Naive thymus-derived CD8-positive, alpha-beta T cell (primary cell): ENCODE measurements around the gene HDGF. TPM values are rescaled to one million over a fixed set of nuclear protein-coding genes. Genes with fewer than 3 reads are reported as not detected.

ENCODE experiments used
- ATAC-seq, 2 donors: fragments of 150-1000 bp; cut with Tn5 transposase in 1 of 2; sonication (Bioruptor Pico), chemical (Tn5 transposase) in 1 of 2; 1 replicate in 1 of 2; 2 replicates in 1 of 2; pipeline ENCODE4 v1.10.0; 2021; ENCODE audit warnings: mild to moderate bottlenecking in 2 of 2, moderate library complexity in 2 of 2
- POLR2A ChIA-PET: fragments of 350-600 bp; sonication (Branson Sonifier 250); formaldehyde crosslinking; loops from one replicate; lab custom pipeline; 2021; ENCODE audit warnings: antibody characterized with exemption; lab: Charles Lee
- DNase-seq, 10 donors: peaks; one replicate each; pipeline versions ENCODE4 v3.0.0 to v3.0.0-alpha.2; 2020 to 2022
- H3K27ac Mint-ChIP-seq, 10 donors: one replicate each; pipeline ENCODE4 v1.8.0; 2020 to 2022; ENCODE audit warnings: mild to moderate bottlenecking in 10 of 10, mixed read lengths in 10 of 10, moderate library complexity in 4 of 10, inconsistent platforms in 1 of 10
- H3K27me3 Mint-ChIP-seq, 5 donors: one replicate each; pipeline ENCODE4 v1.8.0; 2021 to 2022; ENCODE audit warnings: mixed read lengths in 5 of 5
- H3K36me3 Mint-ChIP-seq, 3 donors: one replicate each; pipeline ENCODE4 v1.8.0; 2020 to 2022; ENCODE audit warnings: mixed read lengths in 3 of 3, mild to moderate bottlenecking in 2 of 3, inconsistent platforms in 1 of 3
- H3K4me1 Mint-ChIP-seq, 4 donors: one replicate each; pipeline ENCODE4 v1.8.0; 2021 to 2022; ENCODE audit warnings: mixed read lengths in 4 of 4
- H3K4me3 Mint-ChIP-seq, 10 donors: one replicate each; pipeline ENCODE4 v1.8.0; 2020 to 2022; ENCODE audit warnings: mild to moderate bottlenecking in 10 of 10, mixed read lengths in 10 of 10, moderate library complexity in 6 of 10, inconsistent platforms in 1 of 10
- H3K9me3 Mint-ChIP-seq, 9 donors: one replicate each; pipeline ENCODE4 v1.8.0; 2020 to 2022; ENCODE audit warnings: mixed read lengths in 9 of 9, mild to moderate bottlenecking in 3 of 9, inconsistent platforms in 1 of 9, moderate library complexity in 1 of 9
- polyA plus RNA-seq, 3 donors: library from polyadenylated mRNA; unstranded; fragments of 300-500 nt; fragmentation: Illumina TruSeq; gene quantifications; one replicate each; pipeline ENCODE4 v1.2.3, GENCODE V29; 2021
- total RNA-seq, 8 experiments: library from RNA in 2 of 8; stranded (reverse) in 2 of 8; gene quantifications; one replicate each; pipeline ENCODE4 v1.2.3 and lab custom pipeline; 2021 to 2026

Gene HDGF
- total and polyA plus RNA-seq, 5 experiments from 2014 or later, result 25.0 to 103 (median 50.1) TPM

DNA sequence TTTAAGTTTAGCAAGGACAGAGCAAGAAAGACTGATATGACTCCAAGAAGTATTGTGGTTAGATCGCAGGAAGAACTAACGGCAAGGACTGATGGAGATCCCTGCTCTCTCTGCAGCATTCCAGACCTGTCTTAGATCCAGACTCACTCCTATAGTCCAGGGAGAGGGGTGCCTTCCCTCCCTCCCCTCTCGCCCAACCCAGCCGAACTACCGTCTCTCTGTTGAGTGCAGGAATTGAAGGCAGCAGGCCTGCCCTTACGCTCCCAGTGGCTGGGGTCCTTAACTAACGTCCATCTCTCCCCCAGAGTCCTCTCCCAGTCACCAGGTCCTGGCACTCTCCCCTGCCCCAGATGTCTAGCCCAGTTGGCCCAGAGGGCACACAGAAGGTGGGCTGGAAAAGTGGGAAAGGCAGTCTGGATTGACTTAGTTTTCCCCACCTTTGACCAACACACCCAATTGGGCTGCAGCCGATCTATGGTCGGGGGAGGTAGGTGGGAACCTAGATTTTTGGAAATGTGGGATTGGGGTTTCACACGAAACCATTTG, 47.2 kb downstream of the HDGF start:
- Mint-ChIP-seq H3K36me3 (no peaks in the 10 kb centered on the region), H3K4me1 (peaks cover 17 to 51% (median 39%) of the 10 kb centered on the region in 4 donors), H3K27ac (peak overlapping the region in 4 of 10 donors; percentile 25 to 89 (median 60)), H3K9me3 (no peaks in the 10 kb centered on the region), H3K4me3 (peak overlapping the region; percentile 22 to 98 (median 52)), H3K27me3 (peaks cover 0 to 26% (median 19%) of the 10 kb centered on the region in 5 donors)
- POLR2A ChIA-PET, result interaction anchor here (0.6 to 4.8 kb wide), 3 partner anchors 10 to 23 kb away, joined by 3 to 33 read pairs (median 3); partner anchors contain the start of genes ISG20L2 and METTL25B
- DNase-seq (no peak), ATAC-seq (no peak)

DNA sequence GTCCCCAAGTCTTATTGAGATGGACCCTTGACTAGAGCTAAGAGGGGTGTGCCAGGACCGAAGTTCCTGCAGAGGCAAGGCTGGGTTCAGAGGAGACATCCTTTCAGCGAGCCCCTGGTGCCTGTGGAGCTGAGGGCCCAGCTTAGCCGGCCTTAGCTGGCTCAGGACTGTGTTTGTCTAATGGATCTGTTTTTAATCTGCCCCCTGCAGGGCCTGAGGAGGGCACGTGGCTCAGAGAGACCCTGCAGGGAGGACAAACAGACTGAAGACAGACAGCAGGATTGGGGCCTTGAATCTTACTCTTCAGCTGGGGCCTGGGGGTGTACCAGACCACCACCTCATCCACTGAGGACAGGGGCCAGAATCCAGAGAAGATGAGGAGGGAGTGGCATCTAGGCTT, 47.7 kb downstream of the HDGF start:
- POLR2A ChIA-PET, result interaction anchor here (4.8 kb wide), 1 partner anchor 24 kb away, joined by 33 read pairs; the partner anchor contains the start of genes ISG20L2 and METTL25B

DNA sequence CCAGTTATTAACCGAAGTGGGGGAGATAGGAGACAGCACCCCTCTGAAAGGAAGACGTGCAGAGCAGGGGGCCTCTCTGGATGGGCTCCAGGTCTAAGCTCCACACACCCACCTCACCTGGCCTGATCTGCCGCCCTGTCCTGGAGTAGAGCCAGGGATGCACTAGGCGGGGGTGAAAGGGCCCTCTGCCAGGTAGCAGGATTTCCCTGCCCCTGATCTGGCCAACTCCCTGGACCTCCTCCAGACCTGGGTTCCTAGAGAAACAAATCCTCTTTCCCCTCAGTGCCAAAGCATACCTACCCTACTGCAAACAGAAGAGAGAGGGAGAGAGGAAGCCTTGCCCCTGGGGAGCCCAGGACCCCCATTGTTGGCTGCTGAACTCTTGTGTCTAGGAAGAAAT, 48.1 kb downstream of the HDGF start:
- Mint-ChIP-seq H3K27me3 (peaks cover 7 to 35% (median 25%) of the 10 kb centered on the region in 5 donors), H3K4me1 (peaks cover 19 to 51% (median 40%) of the 10 kb centered on the region in 4 donors), H3K9me3 (no peaks in the 10 kb centered on the region), H3K27ac (no peak overlapping the region), H3K36me3 (peaks cover 0 to 1% (median 0%) of the 10 kb centered on the region in 3 donors), H3K4me3 (peak overlapping the region in 1 of 10 donors; percentile 34)
- POLR2A ChIA-PET, result interaction anchor here (4.8 kb wide), 1 partner anchor 24 kb away, joined by 33 read pairs; the partner anchor contains the start of genes ISG20L2 and METTL25B
- ATAC-seq (no peak), DNase-seq (no peak)

More for the DNA sequence above, 47.7 kb downstream of the HDGF start:
- Mint-ChIP-seq H3K27ac (no peak overlapping the region), H3K4me3 (peak overlapping the region in 9 of 10 donors; percentile 2 to 98 (median 33)), H3K9me3 (no peaks in the 10 kb centered on the region), H3K36me3 (peaks cover 0 to 1% (median 0%) of the 10 kb centered on the region in 3 donors), H3K4me1 (peaks cover 19 to 51% (median 40%) of the 10 kb centered on the region in 4 donors), H3K27me3 (peaks cover 4 to 31% (median 24%) of the 10 kb centered on the region in 5 donors)
- no peak for ATAC-seq
- DNase-seq, result no peak

DNA sequence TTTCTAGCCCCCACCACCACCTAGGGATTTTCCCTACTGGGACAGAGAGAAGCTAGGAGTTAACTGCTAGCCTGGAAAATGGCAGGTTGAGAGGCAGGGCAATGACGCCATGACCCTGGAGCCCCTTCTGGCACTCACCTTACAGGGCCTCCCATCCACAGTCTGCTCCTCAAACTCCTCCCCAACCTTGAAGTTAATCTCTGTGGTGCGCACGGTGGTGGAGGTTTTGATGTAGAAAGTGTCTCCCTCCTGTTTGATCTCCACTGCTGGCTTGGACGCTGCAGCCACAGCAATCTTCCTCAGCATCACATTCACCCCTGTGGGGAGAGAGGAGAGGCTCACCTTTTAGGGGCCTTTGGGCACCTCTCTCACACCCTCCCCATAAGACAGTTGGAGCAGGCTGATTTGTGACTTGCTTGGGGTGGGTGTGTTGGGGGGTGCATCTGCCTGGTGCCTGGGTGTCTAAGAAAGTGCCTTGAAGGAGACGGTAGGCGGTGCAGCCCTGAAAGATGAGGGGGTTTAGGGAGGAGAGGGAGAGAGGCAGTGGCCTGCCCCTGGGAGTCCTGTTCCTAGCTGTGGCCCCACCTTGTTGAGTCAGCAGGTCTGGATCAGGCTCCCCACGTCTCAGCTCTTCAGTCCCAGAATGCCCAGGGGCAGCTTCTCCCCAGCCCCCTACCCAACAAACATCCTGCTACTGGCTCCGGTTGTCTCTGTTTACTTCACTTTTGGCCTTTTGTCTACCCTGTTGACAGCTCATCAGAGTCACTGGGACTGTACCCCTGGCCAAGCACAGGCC, 50.5 kb downstream of the HDGF start:
- POLR2A ChIA-PET, result interaction anchor here (0.6 to 0.7 kb wide), 2 partner anchors 73 to 117 kb away, joined by 3 to 6 read pairs; no protein-coding TSS in a partner anchor

DNA sequence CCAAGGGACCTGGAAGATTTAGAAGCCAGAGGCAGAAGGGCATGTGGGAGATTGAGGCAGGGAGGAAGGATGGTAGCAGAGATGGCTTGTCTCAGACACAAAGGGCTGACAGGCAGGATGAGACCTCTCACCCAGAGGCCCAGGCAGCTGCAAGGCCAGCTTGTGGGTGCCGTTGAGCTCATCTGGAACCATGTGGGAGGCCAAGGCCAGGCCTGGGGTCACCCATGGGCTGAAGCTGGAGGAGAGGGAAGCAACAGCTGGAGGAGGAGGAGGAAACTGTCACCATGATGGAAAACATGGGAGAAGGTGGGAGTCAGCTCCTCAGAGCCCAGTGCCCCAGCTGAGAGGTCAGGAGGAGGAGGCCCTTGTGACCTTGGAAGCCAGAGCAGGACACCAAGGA, 52.5 kb downstream of the HDGF start:
- no peak overlapping the region for H3K4me3 Mint-ChIP-seq
- peak overlapping the region in 1 of 10 donors; percentile 75 for H3K27ac Mint-ChIP-seq
- H3K36me3 Mint-ChIP-seq, result peaks cover 0 to 1% (median 0%) of the 10 kb centered on the region in 3 donors
- no peaks in the 10 kb centered on the region for H3K9me3 Mint-ChIP-seq
- peaks cover 13 to 58% (median 41%) of the 10 kb centered on the region in 5 donors for H3K27me3 Mint-ChIP-seq
- H3K4me1 Mint-ChIP-seq, result peaks cover 4 to 21% (median 12%) of the 10 kb centered on the region in 4 donors
- ATAC-seq, result no peak
- DNase-seq, result no peak
- POLR2A ChIA-PET, result no interaction called here

More for the DNA sequence above, 50.5 kb downstream of the HDGF start:
- Mint-ChIP-seq H3K4me3 (peak overlapping the region in 2 of 10 donors; percentile 44 to 58), H3K4me1 (peaks cover 11 to 32% (median 25%) of the 10 kb centered on the region in 4 donors), H3K36me3 (peaks cover 0 to 1% (median 0%) of the 10 kb centered on the region in 3 donors), H3K9me3 (no peaks in the 10 kb centered on the region), H3K27me3 (peaks cover 11 to 57% (median 41%) of the 10 kb centered on the region in 5 donors), H3K27ac (peak overlapping the region in 5 of 10 donors; percentile 14 to 82 (median 69))
- peak in 6 of 10 donors; percentile 16 to 56 (median 46) for DNase-seq
- ATAC-seq, result peak; percentile 50 to 88

DNA sequence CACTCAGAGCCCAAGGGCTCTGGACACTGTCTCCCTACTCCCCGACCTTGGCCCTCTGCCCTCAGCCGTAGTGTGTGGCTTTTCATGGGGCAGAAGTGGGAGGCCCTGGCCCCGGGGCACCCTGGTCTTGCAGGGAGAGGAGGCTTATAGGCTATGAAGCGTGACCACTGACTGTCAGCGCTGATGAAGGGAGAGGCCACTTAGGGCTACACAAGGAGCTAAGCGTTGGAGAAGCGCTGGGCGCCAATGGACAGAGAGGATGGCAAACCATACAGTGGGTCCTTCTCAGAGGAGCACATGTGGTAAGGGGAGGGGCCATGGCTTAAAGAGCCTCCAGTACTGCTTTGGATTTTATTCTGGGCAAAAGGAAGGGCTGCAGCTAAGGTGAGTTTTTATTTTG, 54.0 kb downstream of the HDGF start:
- DNase-seq (no peak), ATAC-seq (no peak)
- Mint-ChIP-seq H3K4me3 (no peak overlapping the region), H3K27ac (no peak overlapping the region), H3K36me3 (peaks cover 0 to 1% (median 0%) of the 10 kb centered on the region in 3 donors), H3K4me1 (peaks cover 8 to 34% (median 20%) of the 10 kb centered on the region in 4 donors), H3K9me3 (no peaks in the 10 kb centered on the region), H3K27me3 (peaks cover 17 to 64% (median 42%) of the 10 kb centered on the region in 5 donors)
- POLR2A ChIA-PET, result no interaction called here

DNA sequence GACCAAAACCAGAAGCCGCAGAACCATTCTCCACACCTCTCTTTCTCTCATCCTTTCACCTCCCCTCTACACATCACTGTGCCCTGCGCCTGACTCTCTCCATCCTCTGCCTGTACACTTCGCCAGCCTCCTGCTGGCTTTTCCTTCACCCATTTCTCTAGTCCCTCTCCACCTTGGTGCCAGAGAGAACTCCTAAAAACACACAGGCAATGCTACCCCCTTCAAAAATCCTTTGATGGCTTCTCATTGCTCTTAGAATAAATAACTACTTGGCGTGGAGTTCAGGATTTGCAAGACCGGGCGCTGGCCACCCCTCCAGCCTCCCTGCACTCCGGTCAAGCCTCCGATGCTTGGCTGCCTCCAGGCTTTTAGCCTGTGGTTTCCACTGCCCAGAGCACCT, 54.7 kb downstream of the HDGF start:
- Mint-ChIP-seq H3K9me3 (no peaks in the 10 kb centered on the region), H3K4me3 (no peak overlapping the region), H3K4me1 (peaks cover 14 to 41% (median 27%) of the 10 kb centered on the region in 4 donors), H3K36me3 (peaks cover 0 to 1% (median 0%) of the 10 kb centered on the region in 3 donors), H3K27ac (peak overlapping the region in 1 of 10 donors; percentile 84), H3K27me3 (peaks cover 22 to 71% (median 49%) of the 10 kb centered on the region in 5 donors)
- POLR2A ChIA-PET, result no interaction called here
- peak in 1 of 10 donors; percentile 35 for DNase-seq
- no peak for ATAC-seq

DNA sequence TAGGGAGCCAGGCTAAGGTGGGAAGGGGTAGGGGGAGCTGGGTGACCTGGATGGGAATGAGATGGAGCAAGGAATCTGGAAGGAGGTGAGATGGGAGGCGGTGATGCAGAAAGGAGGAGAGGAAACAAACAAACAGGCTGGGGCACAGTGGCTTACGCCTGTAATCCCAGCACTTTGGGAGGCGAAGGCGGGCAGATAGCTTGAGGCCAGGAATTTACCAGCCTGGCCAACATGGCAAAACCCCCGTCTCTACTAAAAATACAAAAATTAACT, 56.8 kb downstream of the HDGF start:
- peaks cover 13 to 28% (median 23%) of the 10 kb centered on the region in 4 donors for H3K4me1 Mint-ChIP-seq
- no peak overlapping the region for H3K4me3 Mint-ChIP-seq
- peaks cover 27 to 82% (median 62%) of the 10 kb centered on the region in 5 donors for H3K27me3 Mint-ChIP-seq
- POLR2A ChIA-PET, result interaction anchor here (0.6 kb wide), 1 partner anchor 76 kb away, joined by 4 read pairs; no protein-coding TSS in a partner anchor
- ATAC-seq, result no peak
- no peaks in the 10 kb centered on the region for H3K9me3 Mint-ChIP-seq
- DNase-seq, result peak in 1 of 10 donors; percentile 41
- H3K27ac Mint-ChIP-seq, result peak overlapping the region in 3 of 10 donors; percentile 20 to 74 (median 59)
- H3K36me3 Mint-ChIP-seq, result peaks cover 0 to 1% (median 0%) of the 10 kb centered on the region in 3 donors

DNA sequence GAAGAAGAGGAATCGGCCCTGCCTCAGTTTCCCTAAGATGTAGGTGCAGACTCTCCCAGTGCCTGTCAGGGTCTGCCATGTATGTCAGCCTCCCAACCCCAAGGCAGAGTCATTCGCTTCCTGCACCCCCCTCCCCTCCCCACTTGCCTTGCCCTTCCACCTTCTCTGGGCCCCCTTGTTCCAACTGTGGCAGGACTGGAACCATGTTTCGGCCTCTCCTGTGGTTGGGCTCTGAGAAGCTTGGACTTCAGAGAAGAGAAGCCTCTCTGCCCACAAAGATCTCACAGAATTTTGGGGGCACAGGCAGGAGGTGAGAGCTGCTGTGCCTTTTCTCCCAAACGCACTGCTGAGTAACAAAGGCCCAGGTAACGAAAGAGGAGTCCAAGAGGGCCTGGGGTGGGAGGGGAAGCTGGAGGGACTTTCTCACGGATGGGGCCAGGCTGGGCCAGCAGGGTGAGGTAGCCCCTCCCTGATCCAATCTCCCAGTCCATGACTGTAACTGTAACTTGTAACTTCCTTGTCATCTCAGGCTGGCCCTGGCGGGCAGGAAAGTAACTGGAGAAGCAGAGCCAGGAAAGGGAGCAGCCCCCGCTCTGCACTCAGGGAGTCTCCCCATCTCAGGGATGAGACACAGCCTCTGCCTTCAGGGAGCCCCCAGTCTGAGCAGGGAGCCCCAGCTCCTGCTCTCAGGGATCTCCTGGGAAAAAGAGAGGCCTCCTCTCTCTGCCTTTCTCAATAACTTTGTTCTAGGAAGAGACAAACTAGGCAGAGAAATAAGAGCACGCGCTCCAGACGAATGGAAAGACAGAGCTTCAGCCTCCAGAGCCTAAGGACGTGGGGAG, 57.4 kb downstream of the HDGF start:
- ATAC-seq, result no peak
- DNase-seq, result peak in 1 of 10 donors; percentile 50
- H3K27ac Mint-ChIP-seq, result peak overlapping the region in 3 of 10 donors; percentile 20 to 74 (median 59)
- peaks cover 0 to 1% (median 0%) of the 10 kb centered on the region in 3 donors for H3K36me3 Mint-ChIP-seq
- POLR2A ChIA-PET, result no interaction called here
- no peaks in the 10 kb centered on the region for H3K9me3 Mint-ChIP-seq
- peaks cover 19 to 30% (median 25%) of the 10 kb centered on the region in 4 donors for H3K4me1 Mint-ChIP-seq
- peaks cover 28 to 82% (median 64%) of the 10 kb centered on the region in 5 donors for H3K27me3 Mint-ChIP-seq
- peak overlapping the region in 1 of 10 donors; percentile 15 for H3K4me3 Mint-ChIP-seq

DNA sequence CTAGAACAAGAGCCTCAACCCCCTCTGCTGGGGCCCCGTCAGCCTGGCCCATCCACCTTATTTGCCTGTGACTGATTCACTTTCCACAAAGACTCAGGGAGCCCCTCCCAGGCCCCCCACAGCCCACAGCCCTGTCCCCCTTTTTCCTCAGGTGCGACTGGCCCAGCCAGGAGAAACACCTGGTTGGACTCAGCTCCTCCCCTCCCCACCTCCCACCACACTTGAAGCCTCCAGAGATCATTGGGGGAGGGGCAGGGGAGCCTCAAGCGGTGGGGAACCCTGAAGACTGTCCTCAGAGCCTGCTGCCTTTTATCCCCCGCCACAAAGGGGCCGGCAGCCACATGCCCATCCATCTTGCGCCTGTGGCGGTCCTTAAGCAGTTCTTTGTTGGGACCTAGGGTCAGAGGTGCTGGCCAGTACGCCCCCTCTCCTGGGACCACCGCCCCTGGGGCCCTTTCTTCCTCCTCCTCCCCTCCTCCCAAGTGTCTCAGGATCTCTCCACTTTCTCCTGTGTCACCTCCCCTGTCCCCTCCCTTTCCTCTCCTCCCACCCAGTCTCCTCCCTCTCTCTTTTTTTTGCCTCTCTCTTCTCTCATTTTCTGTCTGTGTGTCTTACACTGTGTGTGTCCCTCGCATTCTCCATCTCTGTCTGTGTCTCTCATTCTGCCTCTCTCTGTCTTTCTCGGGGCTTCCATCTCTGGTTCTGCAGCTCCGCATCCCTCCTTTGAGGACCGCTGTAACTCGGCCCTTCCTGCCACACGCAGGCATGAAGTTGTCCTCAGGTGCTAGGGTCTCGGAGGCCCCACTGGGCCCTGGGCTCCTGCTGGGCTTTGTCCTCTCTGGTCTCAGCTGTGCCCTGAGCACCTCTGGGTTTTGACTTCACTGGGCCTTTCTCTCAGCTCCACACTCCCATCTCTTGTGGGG, 58.3 kb downstream of the HDGF start:
- Mint-ChIP-seq H3K27me3 (peaks cover 28 to 75% (median 57%) of the 10 kb centered on the region in 5 donors), H3K27ac (peak overlapping the region in 3 of 10 donors; percentile 25 to 72 (median 63)), H3K9me3 (no peaks in the 10 kb centered on the region), H3K4me3 (peak overlapping the region in 3 of 10 donors; percentile 15 to 64 (median 36)), H3K4me1 (peaks cover 19 to 32% (median 25%) of the 10 kb centered on the region in 4 donors), H3K36me3 (no peaks in the 10 kb centered on the region)
- POLR2A ChIA-PET, result no interaction called here
- DNase-seq (peak in 5 of 10 donors; percentile 12 to 60 (median 21)), ATAC-seq (peak in 1 of 2 donors; percentile 15)
